Peyer's patch (tissue), 4 donors: ENCODE measurements around the gene AGAP2.

ENCODE experiments used
- CTCF ChIP-seq, 6 experiments: fragments of 450-650 bp in 4 of 6; fragments of 200-600 bp in 2 of 6; sonication (generic) in 1 of 6; IDR thresholded peaks; one replicate each; pipeline ENCODE4 v1.5.1; 2017 to 2019; ENCODE audit warnings: antibody characterized with exemption in 6 of 6, mild to moderate bottlenecking in 3 of 6, moderate library complexity in 1 of 6
- POLR2A ChIP-seq, 2 donors: fragments of 450-650 bp; IDR thresholded peaks; one replicate each; pipeline ENCODE4 v1.5.1; 2017; ENCODE audit warnings: antibody characterized with exemption in 2 of 2, mild to moderate bottlenecking in 2 of 2, moderate library complexity in 2 of 2

DNA sequence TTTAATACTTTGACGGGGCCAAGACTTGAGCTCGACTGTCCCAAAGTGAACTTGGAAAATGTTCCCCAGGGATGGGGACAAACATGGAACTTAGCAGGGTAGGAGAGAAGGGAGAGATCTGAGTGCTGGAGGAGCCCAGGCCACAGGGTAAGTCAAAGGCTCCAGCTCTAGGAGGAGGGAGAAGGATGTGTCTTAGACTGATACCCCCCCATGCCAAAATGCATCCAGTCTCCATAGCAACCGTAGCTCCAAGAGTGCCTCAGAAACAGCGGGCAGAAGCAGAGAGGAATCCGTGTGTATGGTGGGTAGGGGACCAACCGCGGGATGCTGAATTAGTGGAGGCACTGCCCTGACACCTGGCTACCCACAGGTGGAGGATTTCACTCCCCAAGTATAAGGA, 845 bp upstream of the AGAP2 start:
- no peak for TF ChIP-seq CTCF (IDR thresholded peaks at IDR 0.05)
- no peak for TF ChIP-seq POLR2A (IDR thresholded peaks at IDR 0.05)
